ENCODE data around the gene TBX4. TPM values are rescaled to one million over a fixed set of nuclear protein-coding genes. Genes with fewer than 3 reads are reported as not detected.
"Not testable (repeated sequence)": the region's sequence is repeated elsewhere in the genome, so short reads cannot be mapped to it uniquely, and the experiment has no call there.

The TBX4 gene
- polyA plus RNA-seq, 1 donor (not counting 4 experiments of a cell fraction or from before 2014, with no cell fraction given), result 0.04 TPM

GRCh38 chr17:61491981-61492380 is 39.8 kb downstream of the TBX4 start:
- Histone ChIP-seq H3K27me3 (ENCODE audit: control insufficient read depth, extremely low read depth, insufficient read depth, low read length) (no peaks in the 10 kb centered on the region), H2AFZ (ENCODE audit: control insufficient read depth, low read length) (no peak overlapping the region), H4K20me1 (ENCODE audit: control insufficient read depth, extremely low read depth, insufficient read depth, low read length) (no peaks in the 10 kb centered on the region), H3K9ac (ENCODE audit: control insufficient read depth, extremely low read depth, insufficient read depth, low read length) (no peak overlapping the region), H3K4me2 (ENCODE audit: control insufficient read depth, extremely low read depth, insufficient read depth, low read depth, low read length) (no peak overlapping the region), H3K9me3 (ENCODE audit: control insufficient read depth, low read depth, low read length) (no peaks in the 10 kb centered on the region), H3K27ac (ENCODE audit: control insufficient read depth, insufficient read depth, low read length) (no peak overlapping the region), H3K79me2 (ENCODE audit: control insufficient read depth, insufficient read depth, low read length) (no peaks in the 10 kb centered on the region), H3K4me3 (ENCODE audit: control insufficient read depth in 2 of 3, extremely low read depth in 1 of 3, insufficient read depth in 2 of 3, low read depth in 1 of 3, low read length in 3 of 3) (no peak overlapping the region), H3K4me1 (ENCODE audit: control insufficient read depth, extremely low read depth, insufficient read depth, low read length) (no peaks in the 10 kb centered on the region), H3K36me3 (ENCODE audit: control insufficient read depth in 2 of 2, extremely low read depth in 1 of 2, insufficient read depth in 2 of 2, low read length in 2 of 2) (no peaks in the 10 kb centered on the region), H3K9me1 (ENCODE audit: control insufficient read depth, extremely low read depth, insufficient read depth, low read length) (no peaks in the 10 kb centered on the region)
- no peak for FAIRE-seq
- TF ChIP-seq, protein P1, sequence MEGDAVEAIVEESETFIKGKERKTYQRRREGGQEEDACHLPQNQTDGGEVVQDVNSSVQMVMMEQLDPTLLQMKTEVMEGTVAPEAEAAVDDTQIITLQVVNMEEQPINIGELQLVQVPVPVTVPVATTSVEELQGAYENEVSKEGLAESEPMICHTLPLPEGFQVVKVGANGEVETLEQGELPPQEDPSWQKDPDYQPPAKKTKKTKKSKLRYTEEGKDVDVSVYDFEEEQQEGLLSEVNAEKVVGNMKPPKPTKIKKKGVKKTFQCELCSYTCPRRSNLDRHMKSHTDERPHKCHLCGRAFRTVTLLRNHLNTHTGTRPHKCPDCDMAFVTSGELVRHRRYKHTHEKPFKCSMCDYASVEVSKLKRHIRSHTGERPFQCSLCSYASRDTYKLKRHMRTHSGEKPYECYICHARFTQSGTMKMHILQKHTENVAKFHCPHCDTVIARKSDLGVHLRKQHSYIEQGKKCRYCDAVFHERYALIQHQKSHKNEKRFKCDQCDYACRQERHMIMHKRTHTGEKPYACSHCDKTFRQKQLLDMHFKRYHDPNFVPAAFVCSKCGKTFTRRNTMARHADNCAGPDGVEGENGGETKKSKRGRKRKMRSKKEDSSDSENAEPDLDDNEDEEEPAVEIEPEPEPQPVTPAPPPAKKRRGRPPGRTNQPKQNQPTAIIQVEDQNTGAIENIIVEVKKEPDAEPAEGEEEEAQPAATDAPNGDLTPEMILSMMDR (optimal IDR thresholded peaks at IDR 0.05 in 1 of 3, IDR thresholded peaks at IDR 0.05 in 1 of 3, conservative IDR thresholded peaks at IDR 0.05 in 1 of 3; ENCODE audit: extremely low read depth in 1 of 3, insufficient read depth in 2 of 3, low read length in 3 of 3), result no peak
- TF ChIP-seq EZH2 (IDR thresholded peaks at IDR 0.05; ENCODE audit: low read length), result no peak
- DNase-seq (ENCODE audit: low read depth, low spot score), result no peak
- dilution Hi-C loops (cut with MboI; ENCODE audit: extremely low pct_ligation_motif_present, low sequenced_read_pairs), result no loop called here

GRCh38 chr17:61492759-61493526 is 40.7 kb downstream of the TBX4 start:
- no peak for FAIRE-seq
- TF ChIP-seq, protein P1 (optimal IDR thresholded peaks at IDR 0.05 in 1 of 3, IDR thresholded peaks at IDR 0.05 in 1 of 3, conservative IDR thresholded peaks at IDR 0.05 in 1 of 3; ENCODE audit: extremely low read depth in 1 of 3, insufficient read depth in 2 of 3, low read length in 3 of 3), result peak in 1 of 3 experiments; percentile 14
- no peak for TF ChIP-seq EZH2 (IDR thresholded peaks at IDR 0.05; ENCODE audit: low read length)
- no peak for DNase-seq (ENCODE audit: low read depth, low spot score)
- H3K9me1 ChIP-seq (ENCODE audit: control insufficient read depth, extremely low read depth, insufficient read depth, low read length), result no peaks in the 10 kb centered on the region
- no peak overlapping the region for H3K9ac ChIP-seq (ENCODE audit: control insufficient read depth, extremely low read depth, insufficient read depth, low read length)
- dilution Hi-C loops (cut with MboI; ENCODE audit: extremely low pct_ligation_motif_present, low sequenced_read_pairs), result no loop called here
- H3K4me1 ChIP-seq (ENCODE audit: control insufficient read depth, extremely low read depth, insufficient read depth, low read length), result no peaks in the 10 kb centered on the region
- no peak overlapping the region for H3K27ac ChIP-seq (ENCODE audit: control insufficient read depth, insufficient read depth, low read length)
- no peak overlapping the region for H3K4me3 ChIP-seq (ENCODE audit: control insufficient read depth in 2 of 3, extremely low read depth in 1 of 3, insufficient read depth in 2 of 3, low read depth in 1 of 3, low read length in 3 of 3)
- H3K36me3 ChIP-seq (ENCODE audit: control insufficient read depth in 2 of 2, extremely low read depth in 1 of 2, insufficient read depth in 2 of 2, low read length in 2 of 2), result no peaks in the 10 kb centered on the region
- no peaks in the 10 kb centered on the region for H3K27me3 ChIP-seq (ENCODE audit: control insufficient read depth, extremely low read depth, insufficient read depth, low read length)
- no peak overlapping the region for H3K4me2 ChIP-seq (ENCODE audit: control insufficient read depth, extremely low read depth, insufficient read depth, low read depth, low read length)
- no peaks in the 10 kb centered on the region for H4K20me1 ChIP-seq (ENCODE audit: control insufficient read depth, extremely low read depth, insufficient read depth, low read length)
- no peaks in the 10 kb centered on the region for H3K9me3 ChIP-seq (ENCODE audit: control insufficient read depth, low read depth, low read length)
- no peaks in the 10 kb centered on the region for H3K79me2 ChIP-seq (ENCODE audit: control insufficient read depth, insufficient read depth, low read length)
- H2AFZ ChIP-seq (ENCODE audit: control insufficient read depth, low read length), result peak overlapping the region; percentile 29

- H2AFZ ChIP-seq (ENCODE audit: control insufficient read depth, low read length); FAIRE-seq; H3K4me2 ChIP-seq (ENCODE audit: control insufficient read depth, extremely low read depth, insufficient read depth, low read depth, low read length): not testable (repeated sequence)
Observed at GRCh38 chr17:61493830-61494324, 41.7 kb downstream of the TBX4 start.

More at GRCh38 chr17:61493830-61494324, 41.7 kb downstream of the TBX4 start:
- H3K9ac ChIP-seq (ENCODE audit: control insufficient read depth, extremely low read depth, insufficient read depth, low read length); H3K36me3 ChIP-seq (ENCODE audit: control insufficient read depth in 2 of 2, extremely low read depth in 1 of 2, insufficient read depth in 2 of 2, low read length in 2 of 2); H3K4me3 ChIP-seq (ENCODE audit: control insufficient read depth in 2 of 3, extremely low read depth in 1 of 3, insufficient read depth in 2 of 3, low read depth in 1 of 3, low read length in 3 of 3); H3K4me1 ChIP-seq (ENCODE audit: control insufficient read depth, extremely low read depth, insufficient read depth, low read length); H4K20me1 ChIP-seq (ENCODE audit: control insufficient read depth, extremely low read depth, insufficient read depth, low read length); H3K27me3 ChIP-seq (ENCODE audit: control insufficient read depth, extremely low read depth, insufficient read depth, low read length); H3K79me2 ChIP-seq (ENCODE audit: control insufficient read depth, insufficient read depth, low read length); dilution Hi-C loops (cut with MboI; ENCODE audit: extremely low pct_ligation_motif_present, low sequenced_read_pairs); H3K9me1 ChIP-seq (ENCODE audit: control insufficient read depth, extremely low read depth, insufficient read depth, low read length); H3K27ac ChIP-seq (ENCODE audit: control insufficient read depth, insufficient read depth, low read length); DNase-seq (ENCODE audit: low read depth, low spot score); H3K9me3 ChIP-seq (ENCODE audit: control insufficient read depth, low read depth, low read length): not testable (repeated sequence)
